ENCODE measurements around the gene GSTM4. TPM values are rescaled to one million over a fixed set of nuclear protein-coding genes. Genes with fewer than 3 reads are reported as not detected.
A peak's percentile ranks its signal among the peaks of the same experiment; 100 is the strongest.

GSTM4 gene
- total and polyA plus RNA-seq, 2 of the 4 experiments (the other 2 are of a cell fraction) = 10.4 to 37.8 TPM

DNA sequence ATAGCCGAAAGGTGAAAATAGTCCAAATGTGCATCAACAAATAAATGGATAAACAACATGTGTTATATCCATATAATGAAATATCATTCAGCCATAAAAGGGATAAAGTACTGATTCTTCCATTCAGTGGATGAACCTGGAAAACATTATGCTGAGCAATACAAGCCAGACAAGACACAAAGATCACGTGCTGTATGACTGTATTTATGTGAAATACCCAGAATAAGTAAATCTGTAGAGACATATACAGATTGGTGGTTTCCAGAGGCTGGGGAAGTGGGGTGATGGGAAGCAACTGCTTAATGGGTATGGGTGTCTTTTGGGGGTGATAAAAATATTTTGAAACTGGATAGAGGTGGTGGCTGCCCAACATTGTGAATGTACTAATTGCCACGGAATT, 13.3 kb upstream of the GSTM4 start:
- no peaks in the 10 kb centered on the region for H3K27me3 ChIP-seq (ENCODE audit: control insufficient read depth, insufficient read depth, low read length)
- no peak overlapping the region for H2BK120ac ChIP-seq (ENCODE audit: low read depth, low read length)
- ChIA-PET CTCF (interaction anchor here (0.7 to 1.6 kb wide), 5 partner anchors 96 to 342 kb away, joined by 3 to 6 read pairs (median 3); partner anchors contain the start of gene AHCYL1), POLR2A (ENCODE audit: unreplicated experiment) (no interaction called here)
- H4K5ac ChIP-seq (ENCODE audit: low read depth, low read length) = no peak overlapping the region
- no peaks in the 10 kb centered on the region for H3K36me3 ChIP-seq (ENCODE audit: control insufficient read depth, insufficient read depth, low read length)
- H3K9me1 ChIP-seq (ENCODE audit: insufficient read depth, low read length) = peaks cover 4% of the 10 kb centered on the region
- H3K14ac ChIP-seq (replicated peaks; ENCODE audit: low read depth, low read length) = no peak overlapping the region
- no peak overlapping the region for H3K27ac ChIP-seq (ENCODE audit: insufficient read depth, low read length)
- peak; percentile 18; the same call in 1 of the 2 replicates for ATAC-seq (ENCODE audit: low read depth)
- no CpG with 5 or more reads among the region's 3 CpGs for WGBS, 2 experiments (ENCODE audit: extremely low coverage in 2 of 2, insufficient read length in 1 of 2)
- peak; percentile 68 for DNase-seq
- no peak overlapping the region for H3K4me3 ChIP-seq (ENCODE audit: insufficient read depth, low read depth, low read length)
- H3K4me1 ChIP-seq (ENCODE audit: control insufficient read depth, insufficient read depth, low read length) = peaks cover 11% of the 10 kb centered on the region
- no peak overlapping the region for H2BK5ac ChIP-seq (ENCODE audit: low read depth, low read length, poor library complexity, severe bottlenecking)
- H3K9me3 ChIP-seq (ENCODE audit: control insufficient read depth, insufficient read depth, low read length) = no peaks in the 10 kb centered on the region; the same call in 1 of the 2 replicates
- H3K4ac ChIP-seq (ENCODE audit: low read depth, low read length) = no peak overlapping the region
- intact Hi-C loops (cut with micrococcal nuclease) = loop anchor here (1.0 kb wide), 1 partner anchor 131 kb away; no protein-coding TSS in a partner anchor
- no TSS peak for BruUV-seq (replicated peaks)
- no peak overlapping the region for H2AK5ac ChIP-seq (ENCODE audit: low read depth, low read length)
- no peak overlapping the region for H3K23ac ChIP-seq (ENCODE audit: low read depth, low read length)
- H2AFZ ChIP-seq (replicated peaks; ENCODE audit: low read length, poor library complexity) = no peak overlapping the region
- H4K8ac ChIP-seq (ENCODE audit: low read depth in 2 of 2, low read length in 2 of 2) = no peak overlapping the region
- H3K9ac ChIP-seq (ENCODE audit: low read depth, low read length) = no peak overlapping the region
- H4K20me1 ChIP-seq (ENCODE audit: insufficient read depth, low read length) = no peaks in the 10 kb centered on the region
- in situ Hi-C loops (cut with MboI; ENCODE audit: low sequenced_read_pairs) = loop anchor here (5.0 to 10.0 kb wide), 3 partner anchors 130 to 340 kb away; partner anchors contain the start of genes AHCYL1 and CSF1
- TF ChIP-seq RCOR1 (IDR thresholded peaks at IDR 0.05; ENCODE audit: insufficient replicate concordance, low read length) (no peak), CHD1 (IDR thresholded peaks at IDR 0.05; ENCODE audit: low read depth, low read length) (no peak), SMC3 (IDR thresholded peaks at IDR 0.05; ENCODE audit: low read depth, low read length) (no peak), NFE2L2 (IDR thresholded peaks at IDR 0.05; ENCODE audit: low read depth, low read length) (no peak), BHLHE40 (IDR thresholded peaks at IDR 0.05; ENCODE audit: low read depth, low read length) (peak; percentile 57; the same call in 1 of the 2 replicates), MXI1 (IDR thresholded peaks at IDR 0.05; ENCODE audit: borderline replicate concordance, low read depth, low read length) (no peak), CEBPB (IDR thresholded peaks at IDR 0.05; ENCODE audit: low read depth, low read length) (no peak)
- TF ChIP-seq, protein P1, sequence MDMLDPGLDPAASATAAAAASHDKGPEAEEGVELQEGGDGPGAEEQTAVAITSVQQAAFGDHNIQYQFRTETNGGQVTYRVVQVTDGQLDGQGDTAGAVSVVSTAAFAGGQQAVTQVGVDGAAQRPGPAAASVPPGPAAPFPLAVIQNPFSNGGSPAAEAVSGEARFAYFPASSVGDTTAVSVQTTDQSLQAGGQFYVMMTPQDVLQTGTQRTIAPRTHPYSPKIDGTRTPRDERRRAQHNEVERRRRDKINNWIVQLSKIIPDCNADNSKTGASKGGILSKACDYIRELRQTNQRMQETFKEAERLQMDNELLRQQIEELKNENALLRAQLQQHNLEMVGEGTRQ (IDR thresholded peaks at IDR 0.05; ENCODE audit: low read depth, low read length) = peak; percentile 87
- TF ChIP-seq, protein P2, sequence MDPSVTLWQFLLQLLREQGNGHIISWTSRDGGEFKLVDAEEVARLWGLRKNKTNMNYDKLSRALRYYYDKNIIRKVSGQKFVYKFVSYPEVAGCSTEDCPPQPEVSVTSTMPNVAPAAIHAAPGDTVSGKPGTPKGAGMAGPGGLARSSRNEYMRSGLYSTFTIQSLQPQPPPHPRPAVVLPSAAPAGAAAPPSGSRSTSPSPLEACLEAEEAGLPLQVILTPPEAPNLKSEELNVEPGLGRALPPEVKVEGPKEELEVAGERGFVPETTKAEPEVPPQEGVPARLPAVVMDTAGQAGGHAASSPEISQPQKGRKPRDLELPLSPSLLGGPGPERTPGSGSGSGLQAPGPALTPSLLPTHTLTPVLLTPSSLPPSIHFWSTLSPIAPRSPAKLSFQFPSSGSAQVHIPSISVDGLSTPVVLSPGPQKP (IDR thresholded peaks at IDR 0.05; ENCODE audit: borderline replicate concordance, low read depth, low read length) = no peak
- H2AK9ac ChIP-seq (replicated peaks; ENCODE audit: low read depth, low read length, poor library complexity) = no peak overlapping the region
- no peaks in the 10 kb centered on the region for H3K79me1 ChIP-seq (ENCODE audit: low read depth in 1 of 2, low read length in 2 of 2)
- dilution Hi-C loops (cut with HindIII; ENCODE audit: low sequenced_read_pairs, unreplicated experiment) = no loop called here
- H3K18ac ChIP-seq (ENCODE audit: low read depth, low read length) = no peak overlapping the region
- H3K4me2 ChIP-seq (ENCODE audit: low read depth, low read length) = no peak overlapping the region
- no peak overlapping the region for H3K56ac ChIP-seq (ENCODE audit: extremely low read depth, insufficient read depth, low read length)
- no peak overlapping the region for H2BK15ac ChIP-seq (ENCODE audit: low read depth, low read length)
- no peak overlapping the region for H4K91ac ChIP-seq (ENCODE audit: insufficient read depth, low read depth, low read length)
- H2BK20ac ChIP-seq (ENCODE audit: low read depth, low read length) = no peak overlapping the region
